NT2/D1 (cell line): ENCODE data around the gene DISC1.

Source experiments
- SUZ12 ChIP-seq: IDR thresholded peaks from 2 replicates; pipeline ENCODE4 v1.6.1; 2011; ENCODE audit not compliant: insufficient read length, insufficient read depth; ENCODE audit errors: extremely low read depth
- YY1 ChIP-seq: IDR thresholded peaks from 2 replicates; pipeline ENCODE4 v1.6.1; 2011; ENCODE audit not compliant: insufficient read length, insufficient read depth

GRCh38 chr1:231642618-231643017 lies 16.0 kb downstream of the DISC1 start:
- no peak for TF ChIP-seq YY1
- TF ChIP-seq SUZ12, result no peak
